H9 (cell line): ENCODE measurements around the gene ADORA3. TPM values are rescaled to one million over a fixed set of nuclear protein-coding genes. Genes with fewer than 3 reads are reported as not detected.

Source experiments
- DNase-seq: peaks from one replicate; pipeline ENCODE4 v3.0.0-alpha.2; 2017
- H2AFZ ChIP-seq: one replicate; pipeline ENCODE4 v1.6.1; 2013; ENCODE audit warnings: mild to moderate bottlenecking, low read length, control low read depth, moderate library complexity
- H2AK5ac ChIP-seq: 2 replicates; pipeline ENCODE4 v1.6.1; 2013; ENCODE audit warnings: low read length, control low read depth, mixed read lengths; ENCODE audit not compliant: insufficient read length
- H2BK120ac ChIP-seq: one replicate; pipeline ENCODE4 v1.6.1; 2013; ENCODE audit warnings: low read depth, mild to moderate bottlenecking, low read length, control low read depth, inconsistent platforms; ENCODE audit not compliant: poor library complexity, severe bottlenecking
- H2BK12ac ChIP-seq: 2 replicates; pipeline ENCODE4 v1.6.1; 2013; ENCODE audit warnings: low read length, control low read depth, mixed read lengths, low read depth; ENCODE audit not compliant: insufficient read length
- H2BK15ac ChIP-seq: 2 replicates; pipeline ENCODE4 v1.6.1; 2013; ENCODE audit warnings: low read depth, low read length, control low read depth
- H2BK20ac ChIP-seq: one replicate; pipeline ENCODE4 v1.6.1; 2013; ENCODE audit warnings: low read depth, mild to moderate bottlenecking, low read length, control low read depth, inconsistent platforms; ENCODE audit not compliant: poor library complexity, severe bottlenecking
- H2BK5ac ChIP-seq: 2 replicates; pipeline ENCODE4 v1.6.1; 2013; ENCODE audit warnings: low read length, control low read depth, mixed read lengths; ENCODE audit not compliant: insufficient read length
- H3K14ac ChIP-seq: 2 replicates; pipeline ENCODE4 v1.6.1; 2013; ENCODE audit warnings: low read length, control low read depth; ENCODE audit not compliant: insufficient read depth
- H3K18ac ChIP-seq: 2 replicates; pipeline ENCODE4 v1.6.1; 2013; ENCODE audit warnings: low read depth, mild to moderate bottlenecking, mixed read lengths, low read length, control low read depth; ENCODE audit not compliant: insufficient read length
- H3K23ac ChIP-seq: 2 replicates; pipeline ENCODE4 v1.6.1; 2013; ENCODE audit warnings: low read length, control low read depth, mixed read lengths, low read depth; ENCODE audit not compliant: insufficient read length
- H3K23me2 ChIP-seq: 2 replicates; pipeline ENCODE4 v1.6.1; 2013; ENCODE audit warnings: low read depth, mild to moderate bottlenecking, mixed read lengths, low read length, control low read depth; ENCODE audit not compliant: insufficient read length, poor library complexity, severe bottlenecking
- H3K27ac ChIP-seq: 2 replicates; pipeline ENCODE4 v1.5.1; 2013; ENCODE audit warnings: low read length, control low read depth, mixed read lengths, low read depth; ENCODE audit not compliant: insufficient read length
- H3K27me3 ChIP-seq: 2 replicates; pipeline ENCODE4 v1.6.1; 2013; ENCODE audit warnings: low read length, control low read depth, inconsistent platforms; ENCODE audit not compliant: insufficient read depth
- H3K4ac ChIP-seq: 2 replicates; pipeline ENCODE4 v1.6.1; 2013; ENCODE audit warnings: low read depth, mild to moderate bottlenecking, control low read depth, inconsistent platforms, low read length, moderate library complexity
- H3K4me1 ChIP-seq: 2 replicates; pipeline ENCODE4 v1.6.1; 2013; ENCODE audit warnings: low read length, control low read depth, inconsistent platforms; ENCODE audit not compliant: insufficient read depth
- H3K4me2 ChIP-seq: 2 replicates; pipeline ENCODE4 v1.6.1; 2013; ENCODE audit warnings: low read length, control low read depth, mixed read lengths; ENCODE audit not compliant: insufficient read length, insufficient read depth
- H3K56ac ChIP-seq: 2 replicates; pipeline ENCODE4 v1.6.1; 2013; ENCODE audit warnings: low read depth, mild to moderate bottlenecking, mixed read lengths, low read length, control low read depth; ENCODE audit not compliant: insufficient read length
- H3K79me1 ChIP-seq: 2 replicates; pipeline ENCODE4 v1.6.1; 2013; ENCODE audit warnings: low read depth, mild to moderate bottlenecking, moderate library complexity, low read length, control low read depth, inconsistent platforms; ENCODE audit not compliant: insufficient read depth, poor library complexity, severe bottlenecking
- H3K79me2 ChIP-seq: 2 replicates; pipeline ENCODE4 v1.6.1; 2013; ENCODE audit warnings: low read length, control low read depth, inconsistent platforms; ENCODE audit not compliant: insufficient read depth
- H3K9ac ChIP-seq: 2 replicates; pipeline ENCODE4 v1.6.1; 2013; ENCODE audit warnings: low read length, control low read depth, mixed read lengths; ENCODE audit not compliant: insufficient read length; ENCODE audit errors: extremely low read depth
- H3K9me3 ChIP-seq: one replicate; pipeline ENCODE4 v1.6.1; 2013; ENCODE audit warnings: low read depth, low read length, inconsistent platforms; ENCODE audit not compliant: control insufficient read depth
- H3T11ph ChIP-seq: one replicate; pipeline ENCODE4 v1.6.1; 2013; ENCODE audit warnings: mild to moderate bottlenecking, low read length, control low read depth, inconsistent platforms
- H4K20me1 ChIP-seq: one replicate; pipeline ENCODE4 v1.6.1; 2013; ENCODE audit not compliant: control insufficient read depth, insufficient read length, insufficient read depth
- H4K5ac ChIP-seq: 2 replicates; pipeline ENCODE4 v1.6.1; 2013; ENCODE audit warnings: low read depth, mild to moderate bottlenecking, mixed read lengths, low read length, control low read depth; ENCODE audit not compliant: insufficient read length
- H4K8ac ChIP-seq: replicated peaks from 2 replicates; pipeline ENCODE4 v1.6.1; 2013; ENCODE audit warnings: low read length, control low read depth, mixed read lengths, low read depth; ENCODE audit not compliant: insufficient read length
- H4K91ac ChIP-seq: 2 replicates; pipeline ENCODE4 v1.6.1; 2013; ENCODE audit warnings: low read depth, mild to moderate bottlenecking, moderate library complexity, mixed read lengths, low read length, control low read depth; ENCODE audit not compliant: insufficient read length
- H3K27ac Mint-ChIP-seq, 3 experiments: 2 replicates in 2 of 3; 3 replicates in 1 of 3; pipeline ENCODE4 v1.8.0; 2020 to 2021; ENCODE audit warnings: mixed read lengths in 3 of 3, mild to moderate bottlenecking in 1 of 3, moderate library complexity in 1 of 3
- H3K27me3 Mint-ChIP-seq: 2 replicates; pipeline ENCODE4 v1.8.0; 2021; ENCODE audit warnings: low read depth, mild to moderate bottlenecking, moderate library complexity, mixed read lengths
- H3K36me3 Mint-ChIP-seq, 3 experiments: 2 replicates in 2 of 3; 3 replicates in 1 of 3; pipeline ENCODE4 v1.8.0; 2020 to 2021; ENCODE audit warnings: low read depth in 3 of 3, mixed read lengths in 3 of 3; ENCODE audit not compliant: insufficient read depth in 1 of 3
- H3K4me1 Mint-ChIP-seq, 2 experiments: 2 replicates each; pipeline ENCODE4 v1.8.0; 2020; ENCODE audit warnings: mixed read lengths in 2 of 2
- H3K4me3 Mint-ChIP-seq, 2 experiments: 2 replicates in 1 of 2; 3 replicates in 1 of 2; pipeline ENCODE4 v1.8.0; 2020 to 2021; ENCODE audit warnings: mild to moderate bottlenecking in 2 of 2, mixed read lengths in 2 of 2, moderate library complexity in 1 of 2
- H3K9me3 Mint-ChIP-seq, 2 experiments: 2 replicates in 1 of 2; 3 replicates in 1 of 2; pipeline ENCODE4 v1.8.0; 2020; ENCODE audit warnings: mild to moderate bottlenecking in 2 of 2, mixed read lengths in 2 of 2, moderate library complexity in 1 of 2
- CTCF ChIP-seq: fragments of 200-600 bp; sonication (generic); conservative IDR thresholded peaks from 3 replicates; pipeline ENCODE4 v1.8.0; 2021; ENCODE audit warnings: antibody characterized with exemption, mild to moderate bottlenecking
- WGBS: extraction: QIAGEN DNeasy Blood & Tissue Kit; methylation state at CpG from one replicate; pipeline ENCODE4 v1.1.7; 2013; ENCODE audit warnings: missing lambda C conversion rate, low lambda C conversion rate, mixed read lengths; ENCODE audit not compliant: insufficient read length; ENCODE audit errors: extremely low coverage; 5-methylcytosine and 5-hydroxymethylcytosine counted together
- total RNA-seq: library from RNA; stranded (reverse); gene quantifications from 2 replicates; pipeline ENCODE4 v1.2.1, GENCODE V29; 2021

ADORA3 gene
- total RNA-seq, 1 experiment from 2014 or later, result not detected

GRCh38 chr1:111542187-111542586 is 38.8 kb upstream of the ADORA3 start:
- DNase-seq, result peak; percentile 34
- peak overlapping the region in 2 of 3 experiments; percentile 16; a peak in 3 of 7 replicates for H3K27ac Mint-ChIP-seq
- peaks cover 24 to 31% of the 10 kb centered on the region in 2 experiments for H3K4me1 Mint-ChIP-seq

More at GRCh38 chr1:111542187-111542586, 38.8 kb upstream of the ADORA3 start:
- peaks cover 10% of the 10 kb centered on the region for H3K27me3 Mint-ChIP-seq
- Histone ChIP-seq H3K23me2 (no peaks in the 10 kb centered on the region), H3K4me2 (no peak overlapping the region), H2BK20ac (no peak overlapping the region), H2BK15ac (no peak overlapping the region), H3K56ac (no peak overlapping the region), H2AK5ac (no peak overlapping the region), H3K9ac (no peak overlapping the region), H3K14ac (no peak overlapping the region; the same call in 1 of the 2 replicates), H4K8ac (no peak overlapping the region), H3K4ac (no peak overlapping the region), H4K20me1 (no peaks in the 10 kb centered on the region), H4K5ac (no peak overlapping the region), H3K79me1 (no peaks in the 10 kb centered on the region), H3K4me1 (peaks cover 6% of the 10 kb centered on the region), H4K91ac (no peak overlapping the region), H3K18ac (peak overlapping the region; percentile 37), H3K9me3 (no peaks in the 10 kb centered on the region), H3K27ac (no peak overlapping the region), H2BK120ac (peak overlapping the region; percentile 29), H2BK12ac (peak overlapping the region; percentile 50), H3K27me3 (no peaks in the 10 kb centered on the region), H2AFZ (no peak overlapping the region), H3K79me2 (no peaks in the 10 kb centered on the region), H3K23ac (no peak overlapping the region), H2BK5ac (no peak overlapping the region), H3T11ph (no peak overlapping the region)
- TF ChIP-seq CTCF, result no peak
- no CpG with 5 or more reads among the region's 14 CpGs for WGBS
- peaks cover 0 to 1% (median 0%) of the 10 kb centered on the region in 3 experiments; a peak in 2 of 7 replicates for H3K36me3 Mint-ChIP-seq
- H3K4me3 Mint-ChIP-seq, result peak overlapping the region in 1 of 2 experiments; percentile 9; a peak in 1 of 5 replicates
- peaks cover 0 to 1% of the 10 kb centered on the region in 2 experiments; a peak in 2 of 5 replicates for H3K9me3 Mint-ChIP-seq
